Psoas muscle (tissue), 8 donors: ENCODE data around the gene NEK11. TPM values are rescaled to one million over a fixed set of nuclear protein-coding genes. Genes with fewer than 3 reads are reported as not detected.
A peak's percentile ranks its signal among the peaks of the same experiment; 100 is the strongest.

Experiments
- ATAC-seq, 4 donors: fragments of 200-7000 bp; cut with Tn5 transposase; one replicate each; pipeline ENCODE4 v1.9.1; 2020; ENCODE audit warnings: moderate library complexity in 3 of 4, mild to moderate bottlenecking in 2 of 4
- DNase-seq, 2 donors: peaks; one replicate each; pipeline ENCODE4 v3.0.0-alpha.2; 2020
- H3K27ac ChIP-seq: fragments of 200-600 bp; one replicate; pipeline ENCODE4 v1.8.0; 2022
- H3K27me3 ChIP-seq, 3 donors: fragments of 200-600 bp in 1 of 3; one replicate each; pipeline versions ENCODE4 v1.6.1 to v1.8.0; 2013 to 2022; ENCODE audit warnings: low read length in 2 of 3, mild to moderate bottlenecking in 2 of 3, moderate library complexity in 1 of 3; ENCODE audit not compliant: insufficient read depth in 3 of 3
- H3K36me3 ChIP-seq, 2 donors: fragments of 200-600 bp in 1 of 2; one replicate each; pipeline versions ENCODE4 v1.6.1 to v1.8.0; 2013 to 2022; ENCODE audit warnings: low read depth in 1 of 2, mild to moderate bottlenecking in 1 of 2, moderate library complexity in 1 of 2; ENCODE audit not compliant: insufficient read depth in 1 of 2
- H3K4me1 ChIP-seq: fragments of 200-600 bp; one replicate; pipeline ENCODE4 v1.8.0; 2022
- H3K4me3 ChIP-seq: fragments of 200-600 bp; one replicate; pipeline ENCODE4 v1.8.0; 2022; ENCODE audit warnings: mild to moderate bottlenecking
- H3K9me3 ChIP-seq: fragments of 200-600 bp; one replicate; pipeline ENCODE4 v1.8.0; 2022
- CTCF ChIP-seq: fragments of 200-600 bp; IDR thresholded peaks from one replicate; pipeline ENCODE4 v1.8.0; 2022; ENCODE audit warnings: antibody characterized with exemption
- WGBS, 3 donors: extraction: QIAGEN DNeasy Blood & Tissue Kit; methylation state at CpG; one replicate each; pipeline versions ENCODE4 v1.1.6 to v1.1.7; 2013; 5-methylcytosine and 5-hydroxymethylcytosine counted together
- intact Hi-C, 2 donors: fragments of 100-400 bp; cut with DNase I; formaldehyde crosslinking; loops; one replicate each; pipeline versions ENCODE4 v1.11.0 to v1.14.2; 2022
- polyA plus RNA-seq, 3 donors: library from polyadenylated mRNA; stranded (reverse); fragments of 200-250 nt; gene quantifications; one replicate each; pipeline ENCODE4 v1.2.3, GENCODE V29; 2013
- total RNA-seq, 4 donors: library from RNA; stranded (reverse); fragmentation: NEBNext Ultra II Directional in 2 of 4; extraction: Animal tissue kit (Norgen Biotek cat#: 25700) in 2 of 4; gene quantifications; one replicate each; pipeline versions ENCODE4 v1.2.1 to v1.2.4, GENCODE V29; 2021 to 2023
- donor health status: healthy with polysubstance abuse.
- donor health status: DM: no; HTN: no; CAD: no; lungs with moderate emphysema.
- donor health status: Bipolar disorder and iron deficiency.
- donor health status: healthy.
- donor health status: DM: yes; HTN: yes; CAD: no.
- donor health status: DM: no; HTN: no; CAD: no.
- donor health status: DM: no; HTN: no; CAD: no.
- donor health status: DM: yes; HTN: yes; CAD: no.

Gene NEK11
- total and polyA plus RNA-seq, 7 donors = 1.5 to 7.2 (median 2.1) TPM

GRCh38 chr3:131193641-131194238 is 167.1 kb downstream of the NEK11 start:
- Histone ChIP-seq H3K27ac (no peak overlapping the region), H3K36me3 (no peaks in the 10 kb centered on the region), H3K27me3 (no peaks in the 10 kb centered on the region), H3K4me1 (no peaks in the 10 kb centered on the region), H3K9me3 (no peaks in the 10 kb centered on the region), H3K4me3 (no peak overlapping the region)
- DNase-seq = no peak
- no peak for TF ChIP-seq CTCF
- intact Hi-C loops = no loop called here
- WGBS, 3 donors = 50 to 64% (median 53%) methylated on average over 1 of the region's 1 CpG
- ATAC-seq = no peak

- H3K36me3 ChIP-seq = no peaks in the 10 kb centered on the region
- 87 to 95% (median 90%) methylated on average over 4 of the region's 4 CpGs for WGBS, 3 donors
- no peaks in the 10 kb centered on the region for H3K27me3 ChIP-seq
- ATAC-seq (no peak), DNase-seq (no peak)
- no peaks in the 10 kb centered on the region for H3K9me3 ChIP-seq
- no peak overlapping the region for H3K4me3 ChIP-seq
- H3K4me1 ChIP-seq = no peaks in the 10 kb centered on the region
- H3K27ac ChIP-seq = no peak overlapping the region
- no peak for TF ChIP-seq CTCF
- intact Hi-C loops = no loop called here
These were observed 168.1 kb downstream of the NEK11 start for GRCh38 chr3:131194816-131195215.

GRCh38 chr3:131200636-131201199 is 174.0 kb downstream of the NEK11 start:
- DNase-seq (no peak), ATAC-seq (no peak)
- Histone ChIP-seq H3K27ac (no peak overlapping the region), H3K4me3 (no peak overlapping the region), H3K4me1 (no peaks in the 10 kb centered on the region), H3K9me3 (no peaks in the 10 kb centered on the region), H3K27me3 (no peaks in the 10 kb centered on the region), H3K36me3 (no peaks in the 10 kb centered on the region)
- intact Hi-C loops = no loop called here
- TF ChIP-seq CTCF = no peak
- 96 to 98% (median 96%) methylated on average over 4 of the region's 4 CpGs for WGBS, 3 donors

- WGBS, 3 donors = 63 to 71% (median 63%) methylated on average over 1 of the region's 1 CpG
- no peak overlapping the region for H3K4me3 ChIP-seq
- no peaks in the 10 kb centered on the region for H3K36me3 ChIP-seq
- no peak for TF ChIP-seq CTCF
- DNase-seq (no peak), ATAC-seq (no peak)
- no peaks in the 10 kb centered on the region for H3K9me3 ChIP-seq
- intact Hi-C loops = no loop called here
- no peaks in the 10 kb centered on the region for H3K27me3 ChIP-seq
- H3K27ac ChIP-seq = no peak overlapping the region
- H3K4me1 ChIP-seq = no peaks in the 10 kb centered on the region
These were observed 189.7 kb downstream of the NEK11 start for GRCh38 chr3:131216330-131216729.

- H3K27me3 ChIP-seq = no peaks in the 10 kb centered on the region
- no peaks in the 10 kb centered on the region for H3K9me3 ChIP-seq
- DNase-seq (peak in 1 of 2 donors; percentile 21), ATAC-seq (peak in 3 of 4 donors; percentile 71 to 79 (median 73))
- no peak overlapping the region for H3K4me3 ChIP-seq
- no peaks in the 10 kb centered on the region for H3K36me3 ChIP-seq
- no peaks in the 10 kb centered on the region for H3K4me1 ChIP-seq
- TF ChIP-seq CTCF = no peak
- H3K27ac ChIP-seq = no peak overlapping the region
- intact Hi-C loops = no loop called here
- WGBS, 3 donors = 31 to 41% (median 33%) methylated on average over 6 of the region's 6 CpGs
These were observed 190.1 kb downstream of the NEK11 start for GRCh38 chr3:131216801-131217200.
